RWPE2 (cell line): ENCODE results near the gene KRTAP10-12.

Source experiments
- ATAC-seq: fragments of 200-7000 bp; cut with Tn5 transposase; 3 replicates; pipeline ENCODE4 v1.9.1; 2021; ENCODE audit warnings: low read depth
- DNase-seq: peaks from one replicate; pipeline ENCODE4 v3.0.0-alpha.2; 2020; ENCODE audit warnings: low spot score
- H3K27ac ChIP-seq: fragments of 450-650 bp; 2 replicates; pipeline ENCODE4 v1.5.1; 2017; ENCODE audit warnings: mild to moderate bottlenecking; ENCODE audit not compliant: poor library complexity, severe bottlenecking
- H3K27me3 ChIP-seq: fragments of 250-450 bp; sonication (Bioruptor Pico); 2 replicates; pipeline ENCODE4 v1.5.1; 2021; ENCODE audit warnings: mild to moderate bottlenecking, moderate library complexity; ENCODE audit not compliant: insufficient read depth, poor library complexity, severe bottlenecking
- H3K36me3 ChIP-seq: fragments of 250-450 bp; sonication (Bioruptor Pico); 2 replicates; pipeline ENCODE4 v1.5.1; 2020; ENCODE audit warnings: low read depth, mild to moderate bottlenecking, moderate library complexity
- H3K4me1 ChIP-seq: fragments of 250-450 bp; sonication (Bioruptor Pico); 2 replicates; pipeline ENCODE4 v1.5.1; 2021; ENCODE audit warnings: mild to moderate bottlenecking, moderate library complexity; ENCODE audit not compliant: insufficient read depth, poor library complexity, severe bottlenecking
- H3K4me3 ChIP-seq: fragments of 250-450 bp; sonication (Bioruptor Pico); 2 replicates; pipeline ENCODE4 v1.5.1; 2021; ENCODE audit warnings: mild to moderate bottlenecking, moderate library complexity; ENCODE audit not compliant: severe bottlenecking
- H3K9me3 ChIP-seq: fragments of 250-450 bp; sonication (Bioruptor Pico); 2 replicates; pipeline ENCODE4 v1.5.1; 2021; ENCODE audit warnings: mild to moderate bottlenecking, moderate library complexity; ENCODE audit not compliant: severe bottlenecking
- CTCF ChIP-seq: fragments of 450-650 bp; IDR thresholded peaks from one replicate; pipeline ENCODE4 v1.5.1; 2017; ENCODE audit warnings: mild to moderate bottlenecking, moderate library complexity; ENCODE audit not compliant: poor library complexity, severe bottlenecking

The KRTAP10-12 gene

DNA sequence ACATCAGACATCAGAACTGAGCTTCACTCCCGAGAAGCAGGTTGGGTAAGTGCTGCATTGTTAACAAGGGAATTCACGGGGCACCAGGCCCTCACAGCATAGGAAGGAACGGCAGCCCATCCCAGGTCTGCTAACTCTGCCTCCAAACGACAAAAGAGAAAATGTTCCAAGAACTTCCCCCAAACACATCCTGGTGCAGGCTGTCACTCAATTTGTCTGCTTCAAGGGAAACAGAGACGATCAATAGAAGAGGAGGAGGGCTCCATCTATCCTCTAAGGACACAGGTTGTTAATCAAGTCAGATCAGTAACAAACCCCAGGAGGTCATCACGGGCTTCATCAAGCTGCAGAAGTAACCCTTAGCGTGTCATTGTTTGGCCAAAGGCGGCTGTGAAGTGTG, 17.9 kb downstream of the KRTAP10-12 start:
- Histone ChIP-seq H3K9me3 (peaks cover under 1% of the 10 kb centered on the region), H3K36me3 (no peaks in the 10 kb centered on the region), H3K27ac (no peak overlapping the region), H3K4me3 (no peak overlapping the region), H3K4me1 (peaks cover 2% of the 10 kb centered on the region), H3K27me3 (peaks cover 70% of the 10 kb centered on the region)
- no peak for TF ChIP-seq CTCF
- DNase-seq (no peak), ATAC-seq (no peak)

- no peaks in the 10 kb centered on the region for H3K4me1 ChIP-seq
- ATAC-seq (no peak), DNase-seq (no peak)
- H3K9me3 ChIP-seq = no peaks in the 10 kb centered on the region
- H3K27ac ChIP-seq = no peak overlapping the region
- H3K27me3 ChIP-seq = peaks cover 57% of the 10 kb centered on the region
- H3K36me3 ChIP-seq = no peaks in the 10 kb centered on the region
- no peak overlapping the region for H3K4me3 ChIP-seq
- TF ChIP-seq CTCF = no peak
These were observed 20.0 kb downstream of the KRTAP10-12 start for GRCh38 chr21:44716984-44717383.

DNA sequence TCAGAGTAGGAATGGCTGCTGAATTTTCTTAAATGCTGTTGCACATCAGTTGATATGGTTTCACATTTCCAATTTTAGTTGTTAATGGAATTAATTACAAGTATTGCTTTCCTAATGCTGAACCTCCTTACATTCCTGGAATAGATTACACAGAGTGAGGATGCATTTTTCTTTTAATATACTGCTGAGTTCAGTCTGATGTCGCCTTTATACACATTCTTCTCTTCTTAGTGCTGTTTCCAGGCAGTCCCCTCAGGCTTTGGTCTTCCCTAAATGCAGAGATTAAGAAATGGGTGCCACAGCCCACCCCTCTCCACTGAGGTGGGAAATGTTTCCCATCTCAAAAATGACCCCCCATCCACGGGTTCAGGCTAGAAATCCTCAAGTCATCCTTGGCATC, 21.1 kb downstream of the KRTAP10-12 start:
- H3K27me3 ChIP-seq = peaks cover 54% of the 10 kb centered on the region
- no peaks in the 10 kb centered on the region for H3K9me3 ChIP-seq
- DNase-seq = no peak
- H3K36me3 ChIP-seq = no peaks in the 10 kb centered on the region
- TF ChIP-seq CTCF = no peak
- no peak overlapping the region for H3K4me3 ChIP-seq
- no peak overlapping the region for H3K27ac ChIP-seq
- no peaks in the 10 kb centered on the region for H3K4me1 ChIP-seq
- ATAC-seq = no peak

DNA sequence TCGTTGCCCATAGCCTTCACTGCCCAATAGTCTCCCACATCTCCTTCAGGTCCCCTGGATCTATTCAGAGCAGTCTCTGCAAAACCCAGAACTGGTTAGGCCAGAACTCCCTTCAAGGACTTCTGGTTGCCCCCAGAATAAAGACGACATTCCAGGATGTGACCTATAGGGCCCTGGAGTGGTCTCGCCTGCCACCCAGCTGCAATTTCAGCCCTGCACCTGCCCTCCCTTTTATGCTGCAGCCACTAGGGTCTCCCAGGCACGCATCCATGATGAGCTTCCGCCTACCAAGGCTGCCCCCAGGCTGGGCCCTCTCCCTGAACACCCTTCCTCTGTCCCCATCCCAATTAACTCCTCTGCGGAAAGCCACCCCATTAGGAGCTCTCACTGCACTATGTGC, 21.6 kb downstream of the KRTAP10-12 start:
- Histone ChIP-seq H3K27ac (no peak overlapping the region), H3K9me3 (no peaks in the 10 kb centered on the region), H3K4me1 (no peaks in the 10 kb centered on the region), H3K27me3 (peaks cover 54% of the 10 kb centered on the region), H3K36me3 (no peaks in the 10 kb centered on the region), H3K4me3 (no peak overlapping the region)
- no peak for TF ChIP-seq CTCF
- no peak for ATAC-seq
- DNase-seq = no peak

GRCh38 chr21:44720170-44720569, 23.2 kb downstream of the KRTAP10-12 start:
- Histone ChIP-seq H3K4me1 (no peaks in the 10 kb centered on the region), H3K9me3 (no peaks in the 10 kb centered on the region), H3K27ac (no peak overlapping the region), H3K27me3 (peaks cover 55% of the 10 kb centered on the region), H3K36me3 (no peaks in the 10 kb centered on the region), H3K4me3 (no peak overlapping the region)
- DNase-seq (no peak), ATAC-seq (no peak)
- no peak for TF ChIP-seq CTCF
